K562 (cell line): ENCODE data around the gene PEX3. TPM values are rescaled to one million over a fixed set of nuclear protein-coding genes. Genes with fewer than 3 reads are reported as not detected.

Experiments
- ATAC-seq: fragments of 200-7000 bp; cut with Tn5 transposase; 3 replicates; pipeline ENCODE4 v1.9.1; 2020; ENCODE audit warnings: moderate library complexity
- BruUV-seq: library from RNA; stranded (reverse); fragments of 400-500 nt; replicated peaks from 2 replicates; lab custom pipeline; 2021; lab: Mats Ljungman, UMichigan
- CTCF ChIA-PET: fragments of 300-600 bp; formaldehyde crosslinking; extraction: SDS; loops from one replicate; lab custom pipeline; 2021; ENCODE audit warnings: low intra/inter-chr PET ratio; lab: Yijun Ruan, JAX
- POLR2A ChIA-PET: fragments of 300-600, 350-650 bp; sonication (Branson Sonifier 250); formaldehyde crosslinking; extraction: SDS; loops from one replicate; lab custom pipeline; 2021; ENCODE audit warnings: antibody characterized with exemption, inconsistent platforms; lab: Yijun Ruan, JAX
- DNase-seq, 4 experiments: peaks; one replicate each; pipeline versions ENCODE4 v3.0.0 to v3.0.0-alpha.2; 2011 to 2018; ENCODE audit warnings: low spot score in 3 of 4, mixed read lengths in 3 of 4; ENCODE audit errors: extremely low read depth in 1 of 4
- FAIRE-seq: peaks from 2 replicates; lab custom pipeline; 2011; peaks lifted over from hg19 to GRCh38; lab: Jason Lieb, UNC
- H2AFZ ChIP-seq: 2 replicates; pipeline ENCODE4 v1.6.0; 2011; ENCODE audit warnings: low read depth, low read length, control low read depth, inconsistent platforms
- H3K27ac ChIP-seq: fragments of 200-600 bp; 3 replicates; pipeline ENCODE4 v1.8.0; 2011; ENCODE audit warnings: low read depth, mild to moderate bottlenecking, control low read depth, inconsistent platforms, low read length, moderate library complexity, mixed read lengths; ENCODE audit errors: extremely low read depth
- H3K27me3 ChIP-seq, 2 experiments: fragments of 300-600 bp in 1 of 2; 2 replicates in 1 of 2; 3 replicates in 1 of 2; pipeline versions ENCODE4 v1.6.0 to v1.8.0; 2011; ENCODE audit warnings: inconsistent platforms in 2 of 2, low read length in 2 of 2, mild to moderate bottlenecking in 1 of 2, mixed read lengths in 1 of 2, moderate library complexity in 1 of 2; ENCODE audit not compliant: control insufficient read depth in 2 of 2, insufficient read depth in 2 of 2
- H3K36me3 ChIP-seq: fragments of 300-600 bp; 3 replicates; pipeline ENCODE4 v1.8.0; 2011; ENCODE audit warnings: mild to moderate bottlenecking, low read length, inconsistent platforms; ENCODE audit not compliant: control insufficient read depth, insufficient read depth
- H3K4me1 ChIP-seq, 2 experiments: fragments of 200-600 bp in 1 of 2; replicated peaks in 1 of 2; 2 replicates in 1 of 2; 3 replicates in 1 of 2; pipeline versions ENCODE4 v1.5.1 to v1.8.0; 2011; ENCODE audit warnings: inconsistent platforms in 2 of 2, low read length in 2 of 2, mild to moderate bottlenecking in 1 of 2, mixed read lengths in 1 of 2, moderate library complexity in 1 of 2; ENCODE audit not compliant: control insufficient read depth in 2 of 2, insufficient read depth in 2 of 2
- H3K4me2 ChIP-seq: 2 replicates; pipeline ENCODE4 v1.6.1; 2011; ENCODE audit warnings: low read length, control low read depth, inconsistent platforms, mixed read lengths; ENCODE audit not compliant: insufficient read depth
- H3K4me3 ChIP-seq: fragments of 200-600 bp; sonication (generic), shearing (Covaris generic); 2 replicates; pipeline ENCODE4 v1.5.1; 2016; ENCODE audit warnings: control low read depth, inconsistent platforms
- H3K79me2 ChIP-seq: fragments of 200-600 bp; 3 replicates; pipeline ENCODE4 v1.8.0; 2011; ENCODE audit warnings: low read length, inconsistent platforms; ENCODE audit not compliant: control insufficient read depth, insufficient read depth
- H3K9ac ChIP-seq, 2 experiments: 2 replicates each; pipeline versions ENCODE4 v1.6.0 to v1.6.1; 2011; ENCODE audit warnings: low read depth in 2 of 2, low read length in 2 of 2, control low read depth in 1 of 2, inconsistent platforms in 1 of 2, mild to moderate bottlenecking in 1 of 2, mixed read lengths in 1 of 2; ENCODE audit not compliant: insufficient read depth in 1 of 2
- H3K9me1 ChIP-seq: one replicate; pipeline ENCODE4 v1.6.0; 2011; ENCODE audit warnings: inconsistent platforms, mild to moderate bottlenecking, low read length, moderate library complexity; ENCODE audit not compliant: control insufficient read depth, insufficient read depth
- H3K9me3 ChIP-seq: replicated peaks from 2 replicates; pipeline ENCODE4 v1.5.1; 2011; ENCODE audit warnings: low read depth, low read length, inconsistent platforms; ENCODE audit not compliant: control insufficient read depth, insufficient read depth
- H4K20me1 ChIP-seq: replicated peaks from 2 replicates; pipeline ENCODE4 v1.6.1; 2011; ENCODE audit warnings: low read length, inconsistent platforms, mixed read lengths; ENCODE audit not compliant: control insufficient read depth, insufficient read depth
- DNMT1 ChIP-seq: fragments of 450-650 bp; IDR thresholded peaks from 2 replicates; pipeline ENCODE4 v1.6.1; 2016; ENCODE audit warnings: antibody characterized with exemption, mild to moderate bottlenecking
- E2F8 ChIP-seq: fragments of 450-650 bp; IDR thresholded peaks from 2 replicates; pipeline ENCODE4 v1.7.1; 2018; ENCODE audit warnings: mild to moderate bottlenecking, low read depth; ENCODE audit not compliant: partially characterized antibody
- TARDBP ChIP-seq: fragments of 450-650 bp; IDR thresholded peaks from 2 replicates; pipeline ENCODE4 v1.6.1; 2016
- ZC3H8 ChIP-seq: fragments of 450-650 bp; IDR thresholded peaks from 2 replicates; pipeline ENCODE4 v1.6.1; 2017
- WGBS: fragments of 100-300 bp; shearing (Covaris generic); methylation state at CpG from one replicate; pipeline ENCODE4 v1.1.6; 2016; ENCODE audit warnings: low coverage, mixed read lengths; ENCODE audit not compliant: insufficient coverage; ENCODE audit errors: missing lambda C conversion rate; 5-methylcytosine and 5-hydroxymethylcytosine counted together
- in situ Hi-C: fragments of 300-500 bp; cut with MboI; formaldehyde crosslinking; loops from 4 replicates; pipeline ENCODE4 v1.15.0; 2018; ENCODE audit warnings: inconsistent platforms, mixed read lengths
- intact Hi-C: fragments of 100-400 bp; cut with micrococcal nuclease; formaldehyde crosslinking; loops from 2 replicates; pipeline ENCODE4 v1.14.2; 2022
- polyA plus RNA-seq, 8 experiments: library from polyadenylated mRNA; depleted of rRNA in 4 of 8; stranded (reverse) in 5 of 8; unstranded in 3 of 8; fragments of >200 nt; fragmentation: Nextera tagmentation in 2 of 8; fragmentation: Illumina TruSeq in 1 of 8; extraction: Ambion mirVana in 2 of 8; extraction: Trizol in 1 of 8; gene quantifications; 2 replicates each; pipeline versions ENCODE4 v1.2.1 to v1.2.3, GENCODE V29; 2011 to 2014; ENCODE audit warnings: inconsistent platforms in 1 of 8, missing spikeins in 1 of 8
- total RNA-seq, 7 experiments: library from RNA; depleted of rRNA in 6 of 7; stranded (reverse); fragments of >200 nt in 6 of 7; fragmentation: Illumina TruSeq in 2 of 7; extraction: Trizol in 2 of 7; gene quantifications; 2 replicates each; pipeline versions ENCODE4 v1.2.1 to v1.2.3, GENCODE V29; 2011 to 2021; ENCODE audit warnings: low replicate concordance in 1 of 7

The PEX3 gene
- total and polyA plus RNA-seq, 9 of the 15 experiments (the other 6 are each of a cell fraction or from before 2014, with no cell fraction given): 17.3 to 69.6 (median 32.7) TPM

GRCh38 chr6:143482593-143482992 lies 32.0 kb downstream of the PEX3 start:
- 82% methylated on average over 2 of the region's 2 CpGs for WGBS
- Histone ChIP-seq H3K4me1 (no peaks in the 10 kb centered on the region), H3K36me3 (peaks cover 3% of the 10 kb centered on the region; the same call in 1 of the 3 replicates), H2AFZ (no peak overlapping the region), H3K9me1 (no peaks in the 10 kb centered on the region), H3K9me3 (no peaks in the 10 kb centered on the region), H3K79me2 (no peaks in the 10 kb centered on the region), H4K20me1 (no peaks in the 10 kb centered on the region), H3K9ac (no peak overlapping the region), H3K27ac (no peak overlapping the region), H3K4me2 (no peak overlapping the region), H3K27me3 (no peaks in the 10 kb centered on the region), H3K4me3 (no peak overlapping the region)
- no peak for DNase-seq
- ChIA-PET POLR2A (no interaction called here), CTCF (no interaction called here)
- TF ChIP-seq TARDBP: no peak
- no peak for TF ChIP-seq ZC3H8
- TF ChIP-seq DNMT1: no peak
- no peak for TF ChIP-seq E2F8
- in situ Hi-C loops (no loop called here), intact Hi-C loops (no loop called here)
- no TSS peak for BruUV-seq
- FAIRE-seq: no peak
- ATAC-seq: no peak
